Progenitor cell of endocrine pancreas (in vitro differentiated cells): ENCODE results near the gene MCRIP1. TPM values are rescaled to one million over a fixed set of nuclear protein-coding genes. Genes with fewer than 3 reads are reported as not detected.
A peak's percentile ranks its signal among the peaks of the same experiment; 100 is the strongest.
"Not testable (repeated sequence)": the region's sequence is repeated elsewhere in the genome, so short reads cannot be mapped to it uniquely, and the experiment has no call there.

Experiments
- DNase-seq: peaks from one replicate; pipeline ENCODE4 v3.0.0; 2021; ENCODE audit warnings: low spot score; ENCODE audit not compliant: unreplicated experiment
- H3K27ac Mint-ChIP-seq: 2 replicates; pipeline ENCODE4 v1.8.0; 2021; ENCODE audit warnings: mild to moderate bottlenecking, moderate library complexity, mixed read lengths
- H3K27me3 Mint-ChIP-seq: 2 replicates; pipeline ENCODE4 v1.8.0; 2021; ENCODE audit warnings: mixed read lengths
- H3K36me3 Mint-ChIP-seq: 2 replicates; pipeline ENCODE4 v1.8.0; 2022; ENCODE audit warnings: mixed read lengths; ENCODE audit not compliant: insufficient read depth
- H3K4me1 Mint-ChIP-seq: 2 replicates; pipeline ENCODE4 v1.8.0; 2021; ENCODE audit warnings: low read depth, mixed read lengths
- H3K4me3 Mint-ChIP-seq: 2 replicates; pipeline ENCODE4 v1.8.0; 2021; ENCODE audit warnings: low read depth, mild to moderate bottlenecking, moderate library complexity, mixed read lengths
- H3K9me3 Mint-ChIP-seq: 2 replicates; pipeline ENCODE4 v1.8.0; 2021; ENCODE audit warnings: low read depth, mixed read lengths
- CTCF ChIP-seq: fragments of 200-600 bp; sonication (generic); IDR thresholded peaks from one replicate; pipeline ENCODE4 v1.5.0; 2021; ENCODE audit warnings: antibody characterized with exemption, mild to moderate bottlenecking; ENCODE audit not compliant: unreplicated experiment
- total RNA-seq: library from RNA; stranded (reverse); gene quantifications from 2 replicates; pipeline ENCODE4 v1.2.1, GENCODE V29; 2021

Gene MCRIP1
- total RNA-seq, 1 donor from 2014 or later, result 157 TPM

DNA sequence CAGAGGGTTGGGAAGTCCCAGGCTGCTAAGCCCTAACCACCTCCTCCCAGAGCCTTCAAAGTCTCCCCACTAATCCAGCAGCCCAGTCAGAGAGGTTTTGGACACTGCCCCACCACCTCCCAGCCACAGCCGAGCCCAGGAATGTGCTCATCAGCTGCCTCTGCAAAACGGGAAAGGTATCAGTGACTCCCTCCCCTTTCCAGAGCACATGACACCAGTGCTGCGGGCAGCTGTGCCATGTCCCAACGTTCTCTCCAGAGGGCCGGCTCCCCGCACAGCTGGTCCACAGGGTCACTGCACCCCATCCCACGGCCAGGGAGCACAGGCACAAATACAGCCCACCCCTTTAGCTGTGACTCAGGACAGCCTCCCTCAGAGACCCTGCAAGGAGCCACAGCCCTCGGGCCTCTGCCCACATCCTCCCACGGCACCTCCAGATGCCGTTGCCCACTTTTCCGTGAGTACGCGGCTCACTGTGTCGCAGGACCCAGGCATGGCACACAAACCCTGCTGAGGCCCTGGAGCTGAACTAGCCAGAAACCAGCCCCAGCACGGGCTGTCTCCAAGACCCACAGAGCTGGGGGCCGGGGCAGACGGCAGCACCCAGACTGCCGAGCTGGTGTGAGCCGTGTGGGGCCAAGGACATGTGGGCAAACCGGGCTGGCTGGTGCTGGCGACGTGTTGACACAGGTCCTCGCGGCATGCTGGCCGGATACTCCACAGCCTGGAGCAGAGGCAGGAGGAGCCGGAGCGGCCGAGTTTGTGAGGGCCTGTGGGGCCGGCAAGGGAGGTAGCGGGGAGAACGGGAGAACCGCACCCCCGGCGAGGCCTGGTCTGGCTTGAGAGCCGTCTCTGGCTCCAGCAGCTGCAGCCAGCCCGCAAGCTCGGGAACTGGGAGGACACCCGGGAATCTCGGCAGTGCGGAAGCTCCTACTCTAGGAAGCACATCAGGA lies 8.0 kb upstream of the MCRIP1 start:
- H3K27ac Mint-ChIP-seq, result no peak overlapping the region
- no peaks in the 10 kb centered on the region for H3K4me1 Mint-ChIP-seq
- H3K4me3 Mint-ChIP-seq, result no peak overlapping the region
- H3K27me3 Mint-ChIP-seq, result no peaks in the 10 kb centered on the region
- no peak for TF ChIP-seq CTCF
- peaks cover 9% of the 10 kb centered on the region for H3K36me3 Mint-ChIP-seq
- no peaks in the 10 kb centered on the region for H3K9me3 Mint-ChIP-seq
- no peak for DNase-seq

DNA sequence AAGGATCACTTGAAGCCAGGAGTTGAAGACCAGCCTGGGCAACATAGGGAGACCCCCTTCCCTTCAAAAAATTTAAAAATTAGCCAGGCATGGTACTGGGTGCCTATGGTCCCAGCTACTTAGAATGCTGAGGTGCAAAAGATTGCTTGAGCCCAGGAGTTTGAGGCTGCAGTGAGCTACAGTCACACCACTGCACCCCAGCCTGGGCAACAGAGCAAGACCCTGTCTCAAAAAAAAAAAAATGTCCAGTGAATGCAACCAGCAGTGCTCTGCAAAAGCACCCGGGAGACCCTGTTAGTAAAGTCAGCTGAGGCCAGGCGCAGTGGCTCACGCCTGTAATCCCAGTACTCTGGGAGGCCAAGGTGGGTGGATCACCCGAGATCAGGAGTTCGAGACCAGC lies 7.0 kb upstream of the MCRIP1 start:
- not testable (repeated sequence) for H3K27ac Mint-ChIP-seq, H3K4me3 Mint-ChIP-seq, DNase-seq, H3K9me3 Mint-ChIP-seq, H3K36me3 Mint-ChIP-seq, H3K27me3 Mint-ChIP-seq, H3K4me1 Mint-ChIP-seq

GRCh38 chr17:81839301-81839700 lies 6.2 kb upstream of the MCRIP1 start:
- Mint-ChIP-seq H3K36me3 (peaks cover 2% of the 10 kb centered on the region), H3K27ac (no peak overlapping the region), H3K4me3 (no peak overlapping the region), H3K9me3 (no peaks in the 10 kb centered on the region), H3K4me1 (no peaks in the 10 kb centered on the region), H3K27me3 (no peaks in the 10 kb centered on the region)
- no peak for TF ChIP-seq CTCF
- no peak for DNase-seq

DNA sequence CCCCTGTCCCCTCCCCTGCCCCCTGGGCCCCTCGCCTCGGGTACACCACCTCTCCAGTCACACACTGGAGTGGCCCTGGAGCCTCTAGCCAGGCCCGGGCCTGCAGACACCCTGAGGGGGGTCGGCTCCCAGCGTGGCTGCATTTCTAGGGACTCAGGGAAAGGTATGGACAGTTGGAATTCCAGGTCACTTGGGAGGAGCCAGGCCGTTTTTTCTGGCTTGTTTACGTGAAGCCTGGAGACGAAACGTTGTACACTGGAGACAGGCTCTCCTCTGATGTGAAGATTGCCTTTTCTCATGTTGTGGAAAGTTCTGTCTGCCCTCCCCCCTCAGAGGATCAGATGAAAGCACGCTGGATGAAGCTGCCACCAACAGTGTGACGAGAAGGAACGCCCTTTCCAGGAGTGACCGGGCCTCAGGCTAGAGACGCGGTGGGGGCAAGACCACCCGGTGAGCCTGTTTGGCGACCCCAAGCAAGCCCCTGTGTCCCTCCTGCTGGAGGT lies 5.7 kb upstream of the MCRIP1 start:
- no peak for DNase-seq
- no peaks in the 10 kb centered on the region for H3K9me3 Mint-ChIP-seq
- no peak overlapping the region for H3K27ac Mint-ChIP-seq
- peaks cover 1% of the 10 kb centered on the region for H3K36me3 Mint-ChIP-seq
- no peaks in the 10 kb centered on the region for H3K4me1 Mint-ChIP-seq
- TF ChIP-seq CTCF, result no peak
- no peak overlapping the region for H3K4me3 Mint-ChIP-seq
- H3K27me3 Mint-ChIP-seq, result no peaks in the 10 kb centered on the region

DNA sequence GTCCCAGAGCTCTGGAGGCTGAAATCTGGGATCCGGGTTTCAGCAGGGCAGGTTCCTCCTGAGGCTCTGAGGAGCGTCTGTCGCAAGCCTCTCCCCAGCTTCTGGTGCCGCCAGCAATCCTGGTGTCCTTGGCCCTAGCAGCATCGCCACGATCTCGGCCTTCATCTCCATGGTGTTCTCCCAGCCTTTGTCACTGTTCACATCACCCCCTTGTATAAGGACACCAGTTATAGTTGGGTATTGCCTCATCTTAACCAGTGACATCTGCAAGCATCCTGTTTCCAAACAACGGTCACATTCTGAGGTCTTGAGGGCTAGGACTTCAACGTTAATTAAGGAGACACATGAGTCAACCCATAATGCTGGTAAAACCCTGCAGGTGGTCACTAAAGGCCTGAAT lies 4.5 kb upstream of the MCRIP1 start:
- Mint-ChIP-seq H3K27ac (no peak overlapping the region), H3K27me3 (no peaks in the 10 kb centered on the region), H3K36me3 (no peaks in the 10 kb centered on the region), H3K4me1 (peaks cover 2% of the 10 kb centered on the region), H3K4me3 (no peak overlapping the region), H3K9me3 (no peaks in the 10 kb centered on the region)
- no peak for DNase-seq
- TF ChIP-seq CTCF, result no peak

DNA sequence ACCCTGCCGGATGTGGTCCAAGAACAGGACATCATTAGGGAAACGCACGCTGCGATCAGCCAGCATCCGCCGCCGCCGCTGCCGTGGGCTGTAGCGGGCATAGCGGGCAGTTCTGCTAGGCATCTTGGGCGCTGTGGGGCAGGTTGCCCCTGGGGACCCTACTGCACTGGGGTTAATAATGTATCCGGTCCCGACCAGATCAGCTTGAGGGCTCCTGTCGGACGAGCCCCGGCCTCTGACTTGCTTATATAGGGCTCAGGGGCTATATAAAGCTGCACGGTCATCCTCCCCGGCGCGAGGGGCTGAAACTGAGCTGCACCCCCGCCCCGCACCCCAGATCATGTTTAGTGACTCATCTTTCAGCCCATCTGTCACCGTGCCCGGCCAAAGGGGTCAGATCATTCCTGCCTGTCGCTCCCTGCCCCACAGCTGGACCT lies 1.8 kb upstream of the MCRIP1 start, which contains the start of gene PPP1R27:
Gene PPP1R27, minus strand, starts transcription at position 220 of the 437 bp plus-strand sequence. Its CDS starts 97 bp downstream, at position 123.
- peak within 1 kb of the TSS; percentile 80 for H3K4me3 Mint-ChIP-seq
- no peaks in the 10 kb centered on the region for H3K27me3 Mint-ChIP-seq
- H3K4me1 Mint-ChIP-seq, result peaks cover 10% of the 10 kb centered on the region
- DNase-seq, result no peak
- H3K9me3 Mint-ChIP-seq, result no peaks in the 10 kb centered on the region
- H3K27ac Mint-ChIP-seq, result peak within 1 kb of the TSS; percentile 96
- TF ChIP-seq CTCF, result no peak
- no peaks in the 10 kb centered on the region for H3K36me3 Mint-ChIP-seq
